Measurements from ENCODE around the gene ZSCAN30.

DNA sequence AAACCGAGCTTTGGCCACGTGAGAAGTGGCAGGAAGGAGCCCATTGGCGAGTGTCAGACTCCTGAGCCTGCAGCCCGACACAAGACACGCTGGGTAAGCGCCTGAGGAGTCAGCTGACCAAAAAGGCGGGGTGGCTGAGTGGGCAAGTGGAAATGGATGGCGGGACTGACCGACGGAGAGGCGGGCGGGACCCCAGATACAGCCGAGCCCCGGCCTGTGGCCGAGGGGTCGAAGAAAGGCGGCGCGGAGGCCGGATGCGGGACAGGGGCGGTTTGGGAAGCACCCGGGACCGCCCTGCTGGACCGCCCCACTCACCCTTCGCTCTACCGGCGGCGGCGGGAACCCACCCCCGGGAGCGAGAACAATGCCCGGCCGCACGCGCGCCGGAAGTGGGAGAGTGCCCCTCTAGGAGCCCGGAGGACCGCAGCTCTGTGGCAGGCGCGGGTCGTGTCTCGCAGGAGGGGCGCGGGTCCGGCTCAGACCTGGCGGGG lies 22.8 kb downstream of the ZSCAN30 start:
- TF ChIP-seq TP53 (CRISPR knock-in tag; IDR thresholded peaks at IDR 0.05) (no peak), ZNF232 (CRISPR knock-in tag; IDR thresholded peaks at IDR 0.05) (0 out of 2 replicates have a peak, but pooled peaks have one; percentile 60), ZNF317 (CRISPR knock-in tag; IDR thresholded peaks at IDR 0.05; ENCODE audit: borderline replicate concordance, low read depth) (0 out of 2 replicates have a peak, but pooled peaks have one; percentile 21), PRRX2 (CRISPR knock-in tag; IDR thresholded peaks at IDR 0.05) (no peak)
- TF ChIP-seq, protein P1, sequence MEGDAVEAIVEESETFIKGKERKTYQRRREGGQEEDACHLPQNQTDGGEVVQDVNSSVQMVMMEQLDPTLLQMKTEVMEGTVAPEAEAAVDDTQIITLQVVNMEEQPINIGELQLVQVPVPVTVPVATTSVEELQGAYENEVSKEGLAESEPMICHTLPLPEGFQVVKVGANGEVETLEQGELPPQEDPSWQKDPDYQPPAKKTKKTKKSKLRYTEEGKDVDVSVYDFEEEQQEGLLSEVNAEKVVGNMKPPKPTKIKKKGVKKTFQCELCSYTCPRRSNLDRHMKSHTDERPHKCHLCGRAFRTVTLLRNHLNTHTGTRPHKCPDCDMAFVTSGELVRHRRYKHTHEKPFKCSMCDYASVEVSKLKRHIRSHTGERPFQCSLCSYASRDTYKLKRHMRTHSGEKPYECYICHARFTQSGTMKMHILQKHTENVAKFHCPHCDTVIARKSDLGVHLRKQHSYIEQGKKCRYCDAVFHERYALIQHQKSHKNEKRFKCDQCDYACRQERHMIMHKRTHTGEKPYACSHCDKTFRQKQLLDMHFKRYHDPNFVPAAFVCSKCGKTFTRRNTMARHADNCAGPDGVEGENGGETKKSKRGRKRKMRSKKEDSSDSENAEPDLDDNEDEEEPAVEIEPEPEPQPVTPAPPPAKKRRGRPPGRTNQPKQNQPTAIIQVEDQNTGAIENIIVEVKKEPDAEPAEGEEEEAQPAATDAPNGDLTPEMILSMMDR (IDR thresholded peaks at IDR 0.05), result no peak
- TF ChIP-seq, protein P2, sequence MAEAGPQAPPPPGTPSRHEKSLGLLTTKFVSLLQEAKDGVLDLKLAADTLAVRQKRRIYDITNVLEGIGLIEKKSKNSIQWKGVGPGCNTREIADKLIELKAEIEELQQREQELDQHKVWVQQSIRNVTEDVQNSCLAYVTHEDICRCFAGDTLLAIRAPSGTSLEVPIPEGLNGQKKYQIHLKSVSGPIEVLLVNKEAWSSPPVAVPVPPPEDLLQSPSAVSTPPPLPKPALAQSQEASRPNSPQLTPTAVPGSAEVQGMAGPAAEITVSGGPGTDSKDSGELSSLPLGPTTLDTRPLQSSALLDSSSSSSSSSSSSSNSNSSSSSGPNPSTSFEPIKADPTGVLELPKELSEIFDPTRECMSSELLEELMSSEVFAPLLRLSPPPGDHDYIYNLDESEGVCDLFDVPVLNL (CRISPR knock-in tag; IDR thresholded peaks at IDR 0.05; ENCODE audit: borderline replicate concordance, low read depth), result 0 out of 2 replicates have a peak, but pooled peaks have one; percentile 26
- TF ChIP-seq, protein P3, sequence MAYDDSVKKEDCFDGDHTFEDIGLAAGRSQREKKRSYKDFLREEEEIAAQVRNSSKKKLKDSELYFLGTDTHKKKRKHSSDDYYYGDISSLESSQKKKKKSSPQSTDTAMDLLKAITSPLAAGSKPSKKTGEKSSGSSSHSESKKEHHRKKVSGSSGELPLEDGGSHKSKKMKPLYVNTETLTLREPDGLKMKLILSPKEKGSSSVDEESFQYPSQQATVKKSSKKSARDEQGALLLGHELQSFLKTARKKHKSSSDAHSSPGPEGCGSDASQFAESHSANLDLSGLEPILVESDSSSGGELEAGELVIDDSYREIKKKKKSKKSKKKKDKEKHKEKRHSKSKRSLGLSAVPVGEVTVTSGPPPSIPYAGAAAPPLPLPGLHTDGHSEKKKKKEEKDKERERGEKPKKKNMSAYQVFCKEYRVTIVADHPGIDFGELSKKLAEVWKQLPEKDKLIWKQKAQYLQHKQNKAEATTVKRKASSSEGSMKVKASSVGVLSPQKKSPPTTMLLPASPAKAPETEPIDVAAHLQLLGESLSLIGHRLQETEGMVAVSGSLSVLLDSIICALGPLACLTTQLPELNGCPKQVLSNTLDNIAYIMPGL (CRISPR knock-in tag; IDR thresholded peaks at IDR 0.05), result no peak; the same call in 1 of the 2 replicates
